ENCODE measurements around the gene PDZD8.

GRCh38 chr10:117277675-117278074, 97.6 kb downstream of the PDZD8 start:
- TF ChIP-seq EZH2 (IDR thresholded peaks at IDR 0.05; ENCODE audit: low read length) (no peak), CTCF (optimal IDR thresholded peaks at IDR 0.05 in 1 of 3, IDR thresholded peaks at IDR 0.05 in 1 of 3, conservative IDR thresholded peaks at IDR 0.05 in 1 of 3; ENCODE audit: extremely low read depth in 1 of 3, insufficient read depth in 2 of 3, low read length in 3 of 3) (no peak)
